Measurements from ENCODE around the gene CROCC. TPM values are rescaled to one million over a fixed set of nuclear protein-coding genes. Genes with fewer than 3 reads are reported as not detected.

The CROCC gene
- total and polyA plus RNA-seq, 12 donors, result 4.7 to 42.3 (median 6.3) TPM

DNA sequence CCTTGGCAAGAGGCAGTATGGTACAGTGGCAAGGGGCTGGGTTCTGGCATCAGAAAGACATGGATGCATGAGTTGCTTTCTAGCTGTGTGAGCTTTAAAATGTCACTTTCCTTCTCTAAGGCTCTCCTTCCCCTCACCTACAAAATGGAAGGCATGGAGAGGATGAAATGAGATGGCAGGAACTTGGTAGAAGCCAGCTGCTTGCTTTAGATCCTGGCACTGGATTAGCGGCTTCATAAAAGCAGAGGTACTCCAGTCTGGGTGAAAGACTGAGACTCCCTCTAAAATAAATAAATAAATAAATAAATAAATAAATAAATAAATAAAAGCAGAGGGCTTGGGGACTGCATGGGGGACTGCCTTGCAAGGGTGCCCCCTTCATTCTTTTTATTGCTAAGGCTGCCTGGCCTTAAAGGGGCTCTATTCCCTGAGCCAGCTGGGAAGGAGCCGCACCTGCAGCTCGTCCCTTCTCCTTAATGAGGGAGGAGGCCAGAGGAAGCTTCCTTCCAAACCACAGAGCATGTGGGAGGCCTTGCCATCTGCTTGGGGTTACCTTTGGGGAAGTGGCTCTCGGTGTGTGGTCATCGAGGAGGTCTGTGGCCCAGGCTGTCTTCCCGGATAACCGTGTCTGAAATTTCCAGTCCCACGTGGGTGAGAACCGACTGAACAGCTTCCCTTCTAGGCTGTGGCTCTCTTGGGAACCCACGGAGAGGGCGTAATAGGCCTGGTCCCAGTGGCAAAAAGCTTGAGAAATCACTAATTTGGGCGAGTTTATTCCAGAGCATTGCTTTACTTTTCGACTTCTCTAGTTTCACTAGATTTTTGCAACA, 92.0 kb downstream of the CROCC start:
- Histone ChIP-seq H3K27ac (no peak overlapping the region), H3K36me3 (peaks cover 0 to 16% (median 12%) of the 10 kb centered on the region in 9 donors), H3K4me1 (peaks cover 7 to 51% (median 26%) of the 10 kb centered on the region in 9 donors), H3K9me3 (no peaks in the 10 kb centered on the region), H3K27me3 (no peaks in the 10 kb centered on the region), H3K4me3 (no peak overlapping the region)
- intact Hi-C loops (cut with DNase I), result loop anchor here in 3 of 10 donors (5.0 kb wide), 3 partner anchors 34 to 51 kb away; partner anchors contain the start of gene SDHB (in 1 of the 3)
- DNase-seq (no peak), ATAC-seq (no peak)
- WGBS, 2 donors, result 72 to 77% methylated on average over 13 of the region's 13 CpGs
- TF ChIP-seq, protein P1, sequence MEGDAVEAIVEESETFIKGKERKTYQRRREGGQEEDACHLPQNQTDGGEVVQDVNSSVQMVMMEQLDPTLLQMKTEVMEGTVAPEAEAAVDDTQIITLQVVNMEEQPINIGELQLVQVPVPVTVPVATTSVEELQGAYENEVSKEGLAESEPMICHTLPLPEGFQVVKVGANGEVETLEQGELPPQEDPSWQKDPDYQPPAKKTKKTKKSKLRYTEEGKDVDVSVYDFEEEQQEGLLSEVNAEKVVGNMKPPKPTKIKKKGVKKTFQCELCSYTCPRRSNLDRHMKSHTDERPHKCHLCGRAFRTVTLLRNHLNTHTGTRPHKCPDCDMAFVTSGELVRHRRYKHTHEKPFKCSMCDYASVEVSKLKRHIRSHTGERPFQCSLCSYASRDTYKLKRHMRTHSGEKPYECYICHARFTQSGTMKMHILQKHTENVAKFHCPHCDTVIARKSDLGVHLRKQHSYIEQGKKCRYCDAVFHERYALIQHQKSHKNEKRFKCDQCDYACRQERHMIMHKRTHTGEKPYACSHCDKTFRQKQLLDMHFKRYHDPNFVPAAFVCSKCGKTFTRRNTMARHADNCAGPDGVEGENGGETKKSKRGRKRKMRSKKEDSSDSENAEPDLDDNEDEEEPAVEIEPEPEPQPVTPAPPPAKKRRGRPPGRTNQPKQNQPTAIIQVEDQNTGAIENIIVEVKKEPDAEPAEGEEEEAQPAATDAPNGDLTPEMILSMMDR (IDR thresholded peaks at IDR 0.05), result no peak

DNA sequence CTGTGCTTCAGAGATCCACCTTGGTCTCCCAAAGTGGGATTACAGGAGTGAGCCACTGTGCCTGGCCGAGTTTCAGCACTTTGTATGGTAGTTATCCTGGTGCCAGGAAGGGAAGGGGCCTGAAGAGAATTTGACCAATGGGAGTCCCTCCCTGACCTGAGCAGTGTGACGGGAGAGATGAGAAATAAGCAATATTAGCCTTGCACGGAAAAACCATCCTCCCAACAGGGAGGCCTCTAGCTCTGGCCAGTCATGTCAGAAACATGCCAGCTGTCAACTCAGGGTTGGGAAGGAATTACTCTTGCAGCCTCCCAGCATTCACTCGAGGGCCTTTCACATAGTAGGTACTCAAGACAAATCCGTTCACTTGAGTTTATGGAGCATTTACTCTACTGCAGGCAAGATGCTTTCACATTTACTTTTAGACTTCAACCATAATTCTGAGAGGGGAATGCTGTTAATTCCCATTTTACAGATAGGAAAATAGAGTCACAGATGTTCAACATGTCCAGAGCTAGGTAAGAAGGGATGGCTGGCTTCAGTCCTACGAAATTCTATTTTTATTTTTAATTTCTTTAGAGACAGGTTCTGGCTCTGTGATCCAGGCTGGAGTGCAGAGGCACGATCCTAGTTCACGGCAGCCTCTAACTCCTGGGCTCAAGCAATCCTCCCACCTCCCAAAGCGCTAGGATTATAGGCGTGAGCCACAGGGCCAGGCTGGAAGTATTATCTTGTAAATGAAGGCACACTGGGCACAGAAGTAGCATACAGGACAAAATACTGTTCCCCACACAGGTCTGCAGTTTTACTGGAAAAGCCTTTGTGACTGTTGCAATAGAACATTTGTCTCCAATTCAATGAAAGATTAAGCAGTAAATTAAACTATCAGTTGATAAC, 93.2 kb downstream of the CROCC start:
- Histone ChIP-seq H3K9me3 (no peaks in the 10 kb centered on the region), H3K36me3 (peaks cover 0 to 29% (median 24%) of the 10 kb centered on the region in 9 donors), H3K4me1 (peaks cover 3 to 40% (median 20%) of the 10 kb centered on the region in 9 donors), H3K27ac (no peak overlapping the region), H3K27me3 (no peaks in the 10 kb centered on the region), H3K4me3 (no peak overlapping the region)
- no peak for DNase-seq
- no peak for ATAC-seq
- intact Hi-C loops (cut with DNase I), result loop anchor here in 3 of 10 donors (5.0 kb wide), 3 partner anchors 32 to 53 kb away; partner anchors contain the start of gene SDHB (in 1 of the 3)
- 69 to 78% methylated on average over 10 of the region's 10 CpGs for WGBS, 2 donors
- TF ChIP-seq, protein P1 (IDR thresholded peaks at IDR 0.05), result no peak

DNA sequence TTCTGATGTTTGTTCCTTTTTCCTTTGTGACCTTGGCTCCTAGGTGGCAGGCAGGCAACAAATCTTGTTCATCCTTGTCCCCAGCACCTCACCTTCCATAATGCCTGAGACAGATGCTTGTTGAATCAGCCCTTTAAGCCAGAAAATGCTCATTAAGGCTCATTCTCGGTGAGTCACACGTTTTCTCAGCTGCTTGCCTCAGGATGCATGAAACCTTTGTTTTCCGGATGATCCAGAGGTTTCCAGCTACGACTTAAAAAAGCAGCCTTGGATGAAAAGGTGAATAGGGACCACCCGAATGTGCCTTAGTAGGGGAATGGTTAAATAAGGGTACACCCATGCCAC, 94.6 kb downstream of the CROCC start:
- H3K36me3 ChIP-seq, result peaks cover 0 to 42% (median 37%) of the 10 kb centered on the region in 9 donors
- H3K27ac ChIP-seq, result no peak overlapping the region
- no peaks in the 10 kb centered on the region for H3K27me3 ChIP-seq
- peaks cover 0 to 27% (median 6%) of the 10 kb centered on the region in 9 donors for H3K4me1 ChIP-seq
- DNase-seq (no peak), ATAC-seq (no peak)
- no peak overlapping the region for H3K4me3 ChIP-seq
- TF ChIP-seq, protein P1 (IDR thresholded peaks at IDR 0.05), result no peak
- WGBS, 2 donors, result 63 to 70% methylated on average over 5 of the region's 5 CpGs
- intact Hi-C loops (cut with DNase I), result no loop called here
- H3K9me3 ChIP-seq, result no peaks in the 10 kb centered on the region

DNA sequence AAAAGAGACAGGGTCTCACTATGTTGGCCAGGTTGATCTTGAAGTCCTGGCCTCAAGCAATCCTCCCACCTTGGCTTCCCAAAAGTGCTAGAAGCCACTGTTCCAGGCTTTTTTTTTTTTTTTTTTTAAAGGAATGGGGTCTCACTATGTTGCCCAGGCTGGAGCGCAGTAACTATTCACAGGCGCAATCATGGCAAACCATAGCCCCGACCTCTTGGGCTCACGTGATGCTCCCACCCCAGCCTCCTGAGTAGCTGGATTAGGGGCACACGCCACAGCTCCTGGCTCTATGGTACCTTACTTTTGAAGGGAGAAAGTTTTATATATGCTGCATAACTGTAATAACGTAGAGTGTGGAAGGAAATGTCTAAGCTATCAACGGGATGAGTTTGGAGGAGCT, 95.7 kb downstream of the CROCC start:
- no peak overlapping the region for H3K27ac ChIP-seq
- no peaks in the 10 kb centered on the region for H3K27me3 ChIP-seq
- H3K36me3 ChIP-seq, result peaks cover 5 to 54% (median 49%) of the 10 kb centered on the region in 9 donors
- peaks cover 0 to 20% (median 0%) of the 10 kb centered on the region in 9 donors for H3K4me1 ChIP-seq
- H3K4me3 ChIP-seq, result no peak overlapping the region
- 93 to 94% methylated on average over 7 of the region's 7 CpGs for WGBS, 2 donors
- DNase-seq (no peak), ATAC-seq (no peak)
- no peaks in the 10 kb centered on the region for H3K9me3 ChIP-seq
- TF ChIP-seq, protein P1 (IDR thresholded peaks at IDR 0.05), result no peak
- intact Hi-C loops (cut with DNase I), result no loop called here

Data from heart right ventricle (tissue), 16 donors.